ENCODE data around the gene OGA. TPM values are rescaled to one million over a fixed set of nuclear protein-coding genes. Genes with fewer than 3 reads are reported as not detected.

OGA gene
- total and polyA plus RNA-seq, 2 donors (not counting 1 experiment from before 2014, with no cell fraction given) = 128 to 418 TPM

DNA sequence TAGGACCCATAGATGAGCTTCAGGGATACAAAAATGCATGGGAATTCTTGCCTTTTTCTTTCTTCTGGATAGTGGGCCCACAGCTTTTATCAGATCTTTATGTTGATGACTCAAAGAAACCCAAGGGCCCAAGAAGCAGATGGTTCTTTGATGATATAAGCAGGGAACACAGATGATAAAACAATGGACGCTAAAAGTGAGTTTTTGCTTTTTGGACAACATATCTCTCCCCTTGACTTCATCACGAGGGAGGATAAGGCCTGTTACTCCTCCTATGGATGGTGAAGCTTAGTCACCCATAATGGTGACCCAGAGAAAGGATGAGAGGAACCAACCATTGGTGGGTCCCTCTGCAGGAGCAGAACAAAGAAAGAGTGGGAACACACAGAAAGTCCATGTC lies 6.5 kb upstream of the OGA start:
- Histone ChIP-seq H3K4me3 (ENCODE audit: control extremely low read depth in 1 of 5, extremely low read depth in 1 of 5, insufficient read depth in 1 of 5, low read depth in 2 of 5, low read length in 4 of 5) (no peak overlapping the region), H3K36me3 (replicated peaks in 1 of 2; ENCODE audit: control extremely low read depth in 1 of 2, control insufficient read depth in 1 of 2, extremely low read depth in 1 of 2, insufficient read depth in 2 of 2, low read length in 1 of 2) (peaks cover 2 to 17% of the 10 kb centered on the region in 2 experiments), H2AFZ (ENCODE audit: insufficient read depth, low read depth, low read length, poor library complexity, severe bottlenecking) (no peak overlapping the region), H3K4me1 (ENCODE audit: control insufficient read depth in 2 of 2, insufficient read depth in 2 of 2, low read length in 2 of 2) (peaks cover 0 to 8% of the 10 kb centered on the region in 2 donors), H3K9me3 (ENCODE audit: control extremely low read depth in 1 of 3, control insufficient read depth in 2 of 3, insufficient read depth in 1 of 3, low read length in 2 of 3) (no peaks in the 10 kb centered on the region), H4K20me1 (ENCODE audit: control insufficient read depth, insufficient read depth, low read length, poor library complexity, severe bottlenecking) (peaks cover 7% of the 10 kb centered on the region), H3K4me2 (replicated peaks; ENCODE audit: low read depth, low read length, poor library complexity, severe bottlenecking) (no peak overlapping the region), H3K27ac (ENCODE audit: low read length in 2 of 2) (no peak overlapping the region), H3K27me3 (replicated peaks in 1 of 4; ENCODE audit: control extremely low read depth in 1 of 4, control insufficient read depth in 3 of 4, insufficient read depth in 4 of 4, low read length in 3 of 4) (no peaks in the 10 kb centered on the region), H3K79me2 (ENCODE audit: control insufficient read depth, insufficient read depth, low read length) (peaks cover 7% of the 10 kb centered on the region), H3K9ac (ENCODE audit: low read length) (no peak overlapping the region)
- H3K4me3 Mint-ChIP-seq = no peak overlapping the region
- WGBS (ENCODE audit: insufficient coverage) = no CpG with 5 or more reads among the region's 2 CpGs
- no peaks in the 10 kb centered on the region for H3K27me3 Mint-ChIP-seq
- H3K9me3 Mint-ChIP-seq (ENCODE audit: insufficient read depth) = no peaks in the 10 kb centered on the region
- TF ChIP-seq, protein P1, sequence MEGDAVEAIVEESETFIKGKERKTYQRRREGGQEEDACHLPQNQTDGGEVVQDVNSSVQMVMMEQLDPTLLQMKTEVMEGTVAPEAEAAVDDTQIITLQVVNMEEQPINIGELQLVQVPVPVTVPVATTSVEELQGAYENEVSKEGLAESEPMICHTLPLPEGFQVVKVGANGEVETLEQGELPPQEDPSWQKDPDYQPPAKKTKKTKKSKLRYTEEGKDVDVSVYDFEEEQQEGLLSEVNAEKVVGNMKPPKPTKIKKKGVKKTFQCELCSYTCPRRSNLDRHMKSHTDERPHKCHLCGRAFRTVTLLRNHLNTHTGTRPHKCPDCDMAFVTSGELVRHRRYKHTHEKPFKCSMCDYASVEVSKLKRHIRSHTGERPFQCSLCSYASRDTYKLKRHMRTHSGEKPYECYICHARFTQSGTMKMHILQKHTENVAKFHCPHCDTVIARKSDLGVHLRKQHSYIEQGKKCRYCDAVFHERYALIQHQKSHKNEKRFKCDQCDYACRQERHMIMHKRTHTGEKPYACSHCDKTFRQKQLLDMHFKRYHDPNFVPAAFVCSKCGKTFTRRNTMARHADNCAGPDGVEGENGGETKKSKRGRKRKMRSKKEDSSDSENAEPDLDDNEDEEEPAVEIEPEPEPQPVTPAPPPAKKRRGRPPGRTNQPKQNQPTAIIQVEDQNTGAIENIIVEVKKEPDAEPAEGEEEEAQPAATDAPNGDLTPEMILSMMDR (IDR thresholded peaks at IDR 0.05) = no peak
- TF ChIP-seq EZH2 (IDR thresholded peaks at IDR 0.05; ENCODE audit: borderline replicate concordance, insufficient read depth, low read depth, low read length, poor library complexity, severe bottlenecking) = no peak
- H3K4me1 Mint-ChIP-seq = peaks cover 3% of the 10 kb centered on the region
- intact Hi-C loops (cut with micrococcal nuclease) = no loop called here
- no peak for DNase-seq
- no peak overlapping the region for H3K27ac Mint-ChIP-seq
- ChIA-PET POLR2A (no interaction called here), CTCF (interaction anchor here (9.6 kb wide), 1 partner anchor 12 kb away, joined by 45 read pairs; no protein-coding TSS in a partner anchor)
- ATAC-seq (ENCODE audit: low read depth) = no peak

DNA sequence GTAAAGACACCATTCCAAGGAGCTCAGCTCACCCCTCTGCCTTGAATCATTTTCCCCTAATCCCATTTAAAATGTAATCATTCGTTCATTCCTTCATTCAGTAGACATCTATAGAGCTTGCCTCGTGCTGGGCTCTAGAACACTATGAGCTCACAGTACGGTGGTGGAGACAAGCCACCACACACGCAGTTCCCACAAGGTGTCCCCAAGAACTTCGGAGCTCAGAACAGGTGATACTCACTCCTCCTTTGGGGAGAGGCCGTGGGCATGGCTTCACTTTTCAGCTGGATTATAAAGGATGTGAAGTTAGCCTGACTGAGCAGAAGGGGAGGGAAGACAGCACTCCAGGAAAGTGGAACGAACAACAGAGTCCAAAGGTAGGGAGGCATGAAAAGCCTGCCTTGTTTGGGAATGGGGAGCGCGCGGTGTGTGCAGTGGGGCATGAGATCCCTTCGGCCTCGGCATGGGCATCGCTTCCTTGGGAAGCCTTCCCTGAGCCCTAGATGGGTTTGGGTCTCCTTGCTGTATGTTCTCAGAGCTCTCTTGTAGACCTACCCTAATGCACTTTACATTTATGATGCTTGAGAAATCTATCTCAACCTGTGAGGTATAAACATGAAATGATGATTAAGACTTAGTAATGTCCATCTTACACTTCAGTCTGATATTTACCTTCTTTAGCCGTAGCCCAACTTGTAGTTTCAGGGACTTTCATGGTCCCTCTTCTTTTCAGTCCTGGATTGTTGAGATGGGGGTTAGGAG lies 809 bp upstream of the OGA start:
- intact Hi-C loops (cut with micrococcal nuclease) = loop anchor here (1.0 to 5.0 kb wide), 9 partner anchors 11 to 893 kb away; partner anchors contain the start of genes ARL3, ARMH3, GBF1 and LDB1
- TF ChIP-seq EZH2 (IDR thresholded peaks at IDR 0.05; ENCODE audit: borderline replicate concordance, insufficient read depth, low read depth, low read length, poor library complexity, severe bottlenecking) = no peak
- TF ChIP-seq, protein P1 (IDR thresholded peaks at IDR 0.05) = no peak
- Histone ChIP-seq H3K36me3 (replicated peaks in 1 of 2; ENCODE audit: control extremely low read depth in 1 of 2, control insufficient read depth in 1 of 2, extremely low read depth in 1 of 2, insufficient read depth in 2 of 2, low read length in 1 of 2) (peaks cover 0 to 2% of the 10 kb centered on the region in 2 experiments), H3K27ac (ENCODE audit: low read length in 2 of 2) (peak overlapping the region; percentile 78 to 85), H3K27me3 (replicated peaks in 1 of 4; ENCODE audit: control extremely low read depth in 1 of 4, control insufficient read depth in 3 of 4, insufficient read depth in 4 of 4, low read length in 3 of 4) (no peaks in the 10 kb centered on the region), H3K4me2 (replicated peaks; ENCODE audit: low read depth, low read length, poor library complexity, severe bottlenecking) (peak overlapping the region; percentile 79), H3K79me2 (ENCODE audit: control insufficient read depth, insufficient read depth, low read length) (peaks cover 60% of the 10 kb centered on the region), H3K4me1 (ENCODE audit: control insufficient read depth in 2 of 2, insufficient read depth in 2 of 2, low read length in 2 of 2) (peaks cover 19 to 23% of the 10 kb centered on the region in 2 donors), H3K9me3 (ENCODE audit: control extremely low read depth in 1 of 3, control insufficient read depth in 2 of 3, insufficient read depth in 1 of 3, low read length in 2 of 3) (no peaks in the 10 kb centered on the region), H3K9ac (ENCODE audit: low read length) (peak overlapping the region; percentile 50), H3K4me3 (ENCODE audit: control extremely low read depth in 1 of 5, extremely low read depth in 1 of 5, insufficient read depth in 1 of 5, low read depth in 2 of 5, low read length in 4 of 5) (peak overlapping the region; percentile 49 to 56 (median 52)), H4K20me1 (ENCODE audit: control insufficient read depth, insufficient read depth, low read length, poor library complexity, severe bottlenecking) (peaks cover 41% of the 10 kb centered on the region), H2AFZ (ENCODE audit: insufficient read depth, low read depth, low read length, poor library complexity, severe bottlenecking) (peak overlapping the region; percentile 86)
- H3K27me3 Mint-ChIP-seq = no peaks in the 10 kb centered on the region
- ATAC-seq (ENCODE audit: low read depth) (peak; percentile 0), DNase-seq (no peak)
- H3K27ac Mint-ChIP-seq = peak overlapping the region; percentile 99
- POLR2A ChIA-PET = interaction anchor here (1.1 to 6.3 kb wide), 10 partner anchors 11 to 895 kb away, joined by 3 to 102 read pairs (median 4); partner anchors contain the start of genes ARL3, ARMH3, NPM3 and TRIM8
- 20% methylated on average over 13 of the region's 14 CpGs for WGBS (ENCODE audit: insufficient coverage)
- CTCF ChIA-PET = interaction anchor here (0.9 to 9.6 kb wide), 9 partner anchors 14 to 254 kb away, joined by 3 to 48 read pairs (median 7); partner anchors contain the start of gene NPM3
- peak overlapping the region; percentile 94 for H3K4me3 Mint-ChIP-seq
- peaks cover 28% of the 10 kb centered on the region for H3K4me1 Mint-ChIP-seq
- no peaks in the 10 kb centered on the region for H3K9me3 Mint-ChIP-seq (ENCODE audit: insufficient read depth)

All from B cell (primary cell).